Epithelial cell of esophagus (primary cell): Measurements from ENCODE around the gene SHROOM2.

Experiments
- DNase-seq: peaks from one replicate; pipeline ENCODE4 v3.0.0; 2010; ENCODE audit warnings: low read depth
- H3K4me3 ChIP-seq: 2 replicates; pipeline ENCODE4 v1.5.1; 2011; ENCODE audit warnings: mild to moderate bottlenecking, low read length, control low read depth
- CTCF ChIP-seq: IDR thresholded peaks from 2 replicates; pipeline ENCODE4 v1.5.1; 2011; ENCODE audit warnings: low read depth, mild to moderate bottlenecking, low read length, control low read depth, inconsistent platforms; ENCODE audit not compliant: insufficient read depth; ENCODE audit errors: missing control alignments

SHROOM2 gene

GRCh38 chrX:9912351-9913145 is 126.3 kb downstream of the SHROOM2 start:
- peak overlapping the region; percentile 49 for H3K4me3 ChIP-seq
- TF ChIP-seq CTCF: no peak

GRCh38 chrX:9913146-9913433 is 126.9 kb downstream of the SHROOM2 start:
- peak; percentile 87 for DNase-seq
- H3K4me3 ChIP-seq: peak overlapping the region; percentile 49
- no peak for TF ChIP-seq CTCF

More at GRCh38 chrX:9912351-9913145, 126.3 kb downstream of the SHROOM2 start:
- DNase-seq: peak; percentile 92

GRCh38 chrX:9917861-9918260 is 131.6 kb downstream of the SHROOM2 start:
- no peak overlapping the region for H3K4me3 ChIP-seq
- TF ChIP-seq CTCF: no peak
- no peak for DNase-seq

DNA sequence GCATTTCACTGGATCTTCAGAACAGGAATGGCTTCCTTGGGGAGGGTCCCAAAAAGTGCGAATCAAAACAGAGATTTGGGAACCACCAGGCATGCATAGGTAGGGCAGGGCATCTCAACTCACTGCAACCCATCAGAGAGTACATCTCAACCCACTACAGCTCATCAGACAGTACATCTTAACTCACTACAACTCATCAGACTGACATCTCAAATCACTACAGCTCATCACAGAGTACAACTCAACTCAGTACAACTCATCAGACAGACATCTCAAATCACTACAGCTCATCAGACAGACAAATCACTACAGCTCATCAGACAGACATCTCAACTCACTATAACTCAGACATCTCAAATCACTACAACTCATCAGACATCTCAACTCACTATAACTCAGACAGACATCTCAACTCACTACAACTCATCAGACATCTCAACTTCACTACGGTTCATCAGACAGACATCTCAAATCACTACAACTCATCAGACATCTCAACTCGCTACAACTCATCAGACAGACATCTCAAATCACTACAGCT is 133.5 kb downstream of the SHROOM2 start:
- no peak overlapping the region for H3K4me3 ChIP-seq
- TF ChIP-seq CTCF: no peak
- peak; percentile 26 for DNase-seq

GRCh38 chrX:9921407-9921806 is 135.2 kb downstream of the SHROOM2 start:
- TF ChIP-seq CTCF: no peak
- H3K4me3 ChIP-seq: no peak overlapping the region
- DNase-seq: no peak

DNA sequence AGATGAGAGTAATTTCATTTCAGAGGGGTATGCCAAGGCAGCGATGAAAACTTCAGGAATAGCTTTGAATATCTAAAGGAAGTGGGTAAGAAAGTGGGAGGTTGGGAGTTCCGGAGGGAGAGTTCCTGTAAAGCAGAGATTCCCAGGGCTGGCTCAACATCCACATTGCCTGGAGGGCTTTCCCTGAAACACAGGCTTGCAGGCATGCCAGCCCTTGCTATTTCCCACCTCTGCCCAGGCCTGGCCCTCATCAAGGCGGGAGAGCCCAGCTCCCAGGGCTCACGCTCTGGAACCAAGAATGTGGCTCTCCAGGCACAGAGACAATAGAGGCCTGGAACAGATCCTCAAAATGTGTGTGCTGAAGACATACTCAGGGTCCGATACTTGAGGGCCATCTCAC is 137.1 kb downstream of the SHROOM2 start:
- no peak overlapping the region for H3K4me3 ChIP-seq
- peak; percentile 47 for DNase-seq
- TF ChIP-seq CTCF: no peak

DNA sequence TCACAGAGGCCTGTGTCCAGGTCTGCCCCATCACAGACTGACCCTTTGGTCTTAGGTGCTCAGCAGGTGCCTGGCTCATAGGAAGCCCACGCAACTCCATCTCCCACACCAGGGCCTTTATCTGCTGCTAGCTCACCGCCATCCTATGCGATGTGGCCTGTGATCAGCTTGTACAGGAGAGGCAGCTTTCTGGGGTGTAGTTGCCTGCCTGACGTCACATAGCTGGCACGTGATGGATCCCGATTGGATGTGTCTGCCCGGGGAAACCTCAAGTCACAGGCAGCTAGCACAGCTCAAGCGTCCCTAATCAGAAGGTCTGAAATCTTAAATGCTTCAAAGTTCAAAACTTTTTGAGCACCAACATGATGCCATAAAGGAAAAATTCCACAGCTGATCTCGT is 139.8 kb downstream of the SHROOM2 start:
- TF ChIP-seq CTCF: no peak
- no peak for DNase-seq
- H3K4me3 ChIP-seq: no peak overlapping the region
